ENCODE results near the gene CFAP45. TPM values are rescaled to one million over a fixed set of nuclear protein-coding genes. Genes with fewer than 3 reads are reported as not detected.

Gene CFAP45
- total and polyA plus RNA-seq, 2 of the 8 experiments (the other 6 are each of a cell fraction or from before 2014, with no cell fraction given): 0.05 TPM; not detected in 1

- TF ChIP-seq USF2 (IDR thresholded peaks at IDR 0.05; ENCODE audit: low read length) (no peak), JUN (IDR thresholded peaks at IDR 0.05; ENCODE audit: low read depth, low read length) (no peak), E2F6 (IDR thresholded peaks at IDR 0.05) (peak; percentile 99), NRF1 (IDR thresholded peaks at IDR 0.05; ENCODE audit: low read depth, low read length) (no peak)
Observed at GRCh38 chr1:159924791-159925718, 25.1 kb upstream of the CFAP45 start, which contains the start of gene TAGLN2 (continued).

All from H1 (cell line).